Prostate gland (tissue), 2 donors: ENCODE measurements around the gene UBQLN1. TPM values are rescaled to one million over a fixed set of nuclear protein-coding genes. Genes with fewer than 3 reads are reported as not detected.

Experiments used
- DNase-seq: peaks from one replicate; pipeline ENCODE4 v3.0.0-alpha.2; 2019; ENCODE audit warnings: low spot score
- H3K27ac ChIP-seq, 2 donors: fragments of 200-600 bp; sonication (generic); 2 replicates each; pipeline ENCODE4 v1.5.1; 2017 to 2019
- H3K27me3 ChIP-seq: fragments of 200-600 bp; sonication (generic); replicated peaks from 2 replicates; pipeline ENCODE4 v1.5.1; 2019; ENCODE audit not compliant: insufficient read depth
- H3K36me3 ChIP-seq, 2 donors: fragments of 200-600 bp; sonication (generic); 1 replicate in 1 of 2; 2 replicates in 1 of 2; pipeline versions ENCODE4 v1.5.1 to v1.8.1; 2017 to 2019
- H3K4me1 ChIP-seq: fragments of 200-600 bp; sonication (generic); replicated peaks from 2 replicates; pipeline ENCODE4 v1.5.1; 2019
- H3K4me3 ChIP-seq, 2 donors: fragments of 200-600 bp; sonication (generic); 2 replicates each; pipeline ENCODE4 v1.5.1; 2017 to 2019
- H3K9me3 ChIP-seq: fragments of 200-600 bp; sonication (generic); 2 replicates; pipeline ENCODE4 v1.5.1; 2017
- CTCF ChIP-seq, 4 experiments: fragments of 200-600 bp in 2 of 4; fragments of 450-650 bp in 2 of 4; sonication (generic) in 2 of 4; IDR thresholded peaks; 1 replicate in 3 of 4; 2 replicates in 1 of 4; pipeline ENCODE4 v1.5.1; 2016 to 2019; ENCODE audit warnings: antibody characterized with exemption in 4 of 4, mild to moderate bottlenecking in 2 of 4, moderate library complexity in 2 of 4
- POLR2A ChIP-seq: fragments of 450-650 bp; IDR thresholded peaks from one replicate; pipeline ENCODE4 v1.6.1; 2016; ENCODE audit warnings: antibody characterized with exemption, mild to moderate bottlenecking
- POLR2AphosphoS5 ChIP-seq: sonication (generic); formaldehyde crosslinking; IDR thresholded peaks from one replicate; pipeline ENCODE4 v1.6.1; 2017; ENCODE audit warnings: antibody characterized with exemption
- WGBS: methylation state at CpG from one replicate; pipeline ENCODE4 v1.1.5; 2018; 5-methylcytosine and 5-hydroxymethylcytosine counted together
- intact Hi-C: fragments of 100-400 bp; cut with DNase I; formaldehyde crosslinking; loops from one replicate; pipeline ENCODE4 v1.14.2; 2022
- total RNA-seq, 2 donors: library from RNA; depleted of rRNA; stranded (reverse); fragments of >200 nt; gene quantifications; one replicate each; pipeline ENCODE4 v1.1.0, GENCODE V29; 2016

UBQLN1 gene
- total RNA-seq, 2 donors from 2014 or later = 106 to 155 TPM

GRCh38 chr9:83671451-83671850, 36.3 kb downstream of the UBQLN1 start:
- no peak overlapping the region for H3K4me3 ChIP-seq
- TF ChIP-seq POLR2AphosphoS5 (no peak), POLR2A (no peak), CTCF (IDR thresholded peaks at IDR 0.05) (no peak)
- 52% methylated on average over 1 of the region's 1 CpG for WGBS
- H3K36me3 ChIP-seq = no peaks in the 10 kb centered on the region
- H3K27me3 ChIP-seq = no peaks in the 10 kb centered on the region
- intact Hi-C loops = no loop called here
- no peaks in the 10 kb centered on the region for H3K9me3 ChIP-seq
- H3K4me1 ChIP-seq = no peaks in the 10 kb centered on the region
- no peak overlapping the region for H3K27ac ChIP-seq
- DNase-seq = no peak

GRCh38 chr9:83670381-83670780, 37.4 kb downstream of the UBQLN1 start:
- Histone ChIP-seq H3K4me1 (no peaks in the 10 kb centered on the region), H3K4me3 (no peak overlapping the region), H3K27me3 (no peaks in the 10 kb centered on the region), H3K9me3 (no peaks in the 10 kb centered on the region), H3K36me3 (no peaks in the 10 kb centered on the region), H3K27ac (no peak overlapping the region)
- TF ChIP-seq POLR2A (no peak), CTCF (IDR thresholded peaks at IDR 0.05) (no peak), POLR2AphosphoS5 (no peak)
- intact Hi-C loops = no loop called here
- 87% methylated on average over 5 of the region's 5 CpGs for WGBS
- DNase-seq = no peak

DNA sequence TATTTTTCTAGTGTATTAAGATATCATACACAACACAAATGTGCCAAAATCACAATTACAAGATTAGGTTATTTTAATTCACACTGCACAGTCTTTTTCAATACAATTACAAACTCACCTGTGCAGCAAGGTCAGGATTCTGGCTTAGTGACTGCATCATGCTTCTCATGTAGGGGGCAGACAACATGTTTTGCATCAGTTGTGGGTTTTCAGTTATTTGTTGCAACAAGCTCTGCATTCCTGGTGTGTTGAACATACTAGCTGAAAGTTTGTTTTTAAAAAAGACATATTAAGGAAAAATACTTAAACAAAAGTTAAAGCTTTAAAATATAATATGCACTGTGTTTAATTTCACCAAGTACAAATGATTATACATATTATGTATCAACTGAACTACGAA, 38.7 kb downstream of the UBQLN1 start:
- Histone ChIP-seq H3K27me3 (no peaks in the 10 kb centered on the region), H3K27ac (no peak overlapping the region), H3K4me1 (no peaks in the 10 kb centered on the region), H3K9me3 (no peaks in the 10 kb centered on the region), H3K4me3 (no peak overlapping the region), H3K36me3 (peaks cover 0 to under 1% of the 10 kb centered on the region in 2 donors)
- no peak for TF ChIP-seq POLR2A
- no peak for TF ChIP-seq CTCF (IDR thresholded peaks at IDR 0.05)
- TF ChIP-seq POLR2AphosphoS5 = no peak
- intact Hi-C loops = no loop called here
- WGBS = 100% methylated on average over 1 of the region's 1 CpG
- DNase-seq = no peak

DNA sequence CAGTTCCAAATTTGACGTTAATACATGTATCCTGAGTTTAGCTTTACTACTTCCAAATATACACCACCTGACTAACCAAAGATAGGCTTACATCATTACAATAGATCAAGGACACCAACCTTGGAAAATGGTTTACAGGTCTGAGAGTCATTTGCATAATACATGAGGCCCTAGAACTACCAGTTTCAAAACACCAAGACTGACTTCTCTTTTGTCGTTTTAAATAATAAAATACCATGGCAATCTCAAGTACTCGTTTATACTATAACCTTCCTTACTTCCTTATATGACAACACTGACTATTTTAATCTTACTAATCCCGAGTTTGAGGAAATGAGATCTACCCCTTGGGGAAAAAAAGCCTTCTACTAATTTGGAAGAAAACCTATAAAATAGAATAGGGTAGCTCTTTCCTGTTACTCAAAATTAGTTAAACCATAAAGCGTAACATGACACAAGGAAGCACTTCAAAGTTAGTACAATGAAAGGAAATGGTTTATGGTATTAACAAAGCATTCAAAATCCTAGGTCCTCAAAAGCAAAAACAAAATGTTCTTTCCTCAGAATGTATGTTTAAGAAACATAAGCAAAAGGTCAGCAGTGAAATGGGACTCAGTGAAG, 42.1 kb downstream of the UBQLN1 start:
- Histone ChIP-seq H3K36me3 (peaks cover 0 to 4% of the 10 kb centered on the region in 2 donors), H3K4me3 (no peak overlapping the region), H3K27ac (no peak overlapping the region), H3K4me1 (no peaks in the 10 kb centered on the region), H3K9me3 (no peaks in the 10 kb centered on the region), H3K27me3 (no peaks in the 10 kb centered on the region)
- DNase-seq = no peak
- no peak for TF ChIP-seq CTCF (IDR thresholded peaks at IDR 0.05)
- TF ChIP-seq POLR2A = no peak
- no peak for TF ChIP-seq POLR2AphosphoS5
- WGBS = 52% methylated on average over 5 of the region's 5 CpGs
- intact Hi-C loops = no loop called here

DNA sequence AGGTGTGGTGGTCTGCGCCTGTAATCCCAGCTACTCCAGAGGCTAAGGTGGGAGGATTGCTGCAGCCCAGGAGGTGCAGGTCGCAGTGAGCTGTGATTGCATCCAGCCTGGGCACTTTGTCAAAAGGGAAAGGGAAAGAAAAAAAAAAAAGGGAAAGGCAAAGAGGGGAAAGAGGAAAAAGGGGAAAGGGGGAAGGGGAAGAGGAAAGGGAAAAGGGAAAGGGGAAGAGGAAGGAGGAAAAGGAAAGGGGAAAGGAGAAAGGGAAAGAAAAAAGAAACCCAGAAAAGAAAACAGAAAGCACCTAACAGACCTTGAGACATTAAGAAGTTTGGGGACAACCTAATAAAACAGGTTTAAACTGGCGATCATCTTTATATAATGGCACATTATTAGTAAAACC, 44.8 kb downstream of the UBQLN1 start:
- Histone ChIP-seq H3K9me3 (no peaks in the 10 kb centered on the region), H3K4me3 (no peak overlapping the region), H3K36me3 (peaks cover 0 to 4% of the 10 kb centered on the region in 2 donors), H3K4me1 (no peaks in the 10 kb centered on the region), H3K27ac (no peak overlapping the region), H3K27me3 (no peaks in the 10 kb centered on the region)
- no peak for TF ChIP-seq CTCF (IDR thresholded peaks at IDR 0.05)
- no peak for TF ChIP-seq POLR2AphosphoS5
- no peak for TF ChIP-seq POLR2A
- DNase-seq = no peak
- intact Hi-C loops = no loop called here
- 83% methylated on average over 3 of the region's 3 CpGs for WGBS
